ENCODE measurements around the gene LRRC72. TPM values are rescaled to one million over a fixed set of nuclear protein-coding genes. Genes with fewer than 3 reads are reported as not detected.
A peak's percentile ranks its signal among the peaks of the same experiment; 100 is the strongest.

Gene LRRC72
- polyA plus RNA-seq, 1 donor, result not detected

DNA sequence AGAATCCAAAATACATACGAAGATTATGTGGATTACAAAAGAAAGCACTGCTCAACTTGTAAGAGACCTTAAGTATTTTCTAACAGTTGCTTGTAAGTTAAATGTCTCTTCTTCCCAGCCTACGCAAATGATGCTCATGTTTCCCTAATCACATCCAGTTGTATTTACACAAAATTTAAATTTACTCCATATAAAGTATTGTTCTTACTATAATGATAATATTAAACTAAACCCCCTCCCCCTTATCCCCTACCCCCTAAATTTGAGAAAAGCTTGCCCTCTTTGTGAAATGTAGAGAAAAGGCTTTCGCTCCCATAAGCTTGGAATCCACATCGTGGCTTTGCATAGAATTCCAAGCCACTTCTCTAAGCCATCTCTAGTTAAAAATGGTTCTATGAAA is 89.5 kb downstream of the LRRC72 start:
- WGBS (ENCODE audit: insufficient coverage, low lambda C conversion rate), result 50% methylated on average over 2 of the region's 4 CpGs
- H3K36me3 ChIP-seq (ENCODE audit: control insufficient read depth, insufficient read depth, low read length), result peaks cover 47% of the 10 kb centered on the region
- no peak for DNase-seq

DNA sequence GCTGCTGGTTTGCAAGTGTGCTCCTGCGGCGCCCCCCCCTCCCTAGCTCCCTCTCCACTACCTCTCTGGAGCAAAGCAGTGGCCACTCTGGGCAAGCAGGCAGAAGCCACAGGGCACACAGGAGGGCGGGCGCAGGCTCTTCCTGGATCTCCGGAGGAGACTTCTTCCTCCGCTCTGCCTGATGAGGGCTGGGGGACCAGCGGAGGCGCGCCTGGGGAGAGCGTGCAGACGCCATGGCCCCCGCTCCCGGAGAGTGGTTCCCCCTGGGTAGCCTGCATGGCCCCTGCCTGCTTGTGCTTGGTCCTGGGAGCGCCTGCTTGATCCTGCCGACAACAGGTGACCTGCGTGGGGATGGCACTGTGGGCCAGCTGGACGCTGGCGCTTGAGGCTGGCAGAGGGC is 89.9 kb downstream of the LRRC72 start:
- Histone ChIP-seq H3K9me3 (ENCODE audit: control insufficient read depth, low read depth, low read length) (no peaks in the 10 kb centered on the region), H3K4me1 (ENCODE audit: control insufficient read depth, insufficient read depth, low read length) (peaks cover 2% of the 10 kb centered on the region), H3K27ac (ENCODE audit: low read length) (no peak overlapping the region), H3K27me3 (ENCODE audit: control insufficient read depth, insufficient read depth, low read length) (no peaks in the 10 kb centered on the region), H3K36me3 (ENCODE audit: control insufficient read depth, insufficient read depth, low read length) (peaks cover 49% of the 10 kb centered on the region), H3K4me3 (ENCODE audit: low read length) (no peak overlapping the region)
- 83% methylated on average over 1 of the region's 18 CpGs for WGBS (ENCODE audit: insufficient coverage, low lambda C conversion rate)
- DNase-seq, result no peak

More for the DNA sequence above, 89.5 kb downstream of the LRRC72 start:
- Histone ChIP-seq H3K27me3 (ENCODE audit: control insufficient read depth, insufficient read depth, low read length) (no peaks in the 10 kb centered on the region), H3K4me1 (ENCODE audit: control insufficient read depth, insufficient read depth, low read length) (peaks cover 6% of the 10 kb centered on the region), H3K27ac (ENCODE audit: low read length) (no peak overlapping the region), H3K9me3 (ENCODE audit: control insufficient read depth, low read depth, low read length) (no peaks in the 10 kb centered on the region), H3K4me3 (ENCODE audit: low read length) (no peak overlapping the region)

DNA sequence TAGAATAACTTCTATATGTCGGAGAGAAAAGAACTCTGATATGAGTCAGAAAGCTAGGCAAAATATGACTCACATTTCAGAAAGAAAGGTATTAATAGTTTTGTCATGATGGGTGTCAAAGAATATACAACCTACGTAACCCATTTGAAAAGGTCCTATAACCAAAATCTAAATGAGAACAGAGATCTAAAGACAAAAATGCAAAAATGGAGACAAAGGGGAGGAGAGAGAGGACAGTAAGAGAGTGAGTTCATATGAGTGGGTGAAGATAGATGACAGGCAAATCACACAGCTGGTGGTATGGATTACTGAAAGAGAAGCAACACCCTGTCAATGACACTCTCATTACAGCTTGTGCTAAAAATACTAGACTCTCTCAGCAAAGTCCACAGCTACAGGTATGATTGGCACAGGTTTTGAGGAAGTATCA is 93.4 kb downstream of the LRRC72 start:
- DNase-seq, result no peak
- 100% methylated on average over 1 of the region's 2 CpGs for WGBS (ENCODE audit: insufficient coverage, low lambda C conversion rate)
- Histone ChIP-seq H3K4me3 (ENCODE audit: low read length) (no peak overlapping the region), H3K27me3 (ENCODE audit: control insufficient read depth, insufficient read depth, low read length) (no peaks in the 10 kb centered on the region), H3K4me1 (ENCODE audit: control insufficient read depth, insufficient read depth, low read length) (no peaks in the 10 kb centered on the region), H3K36me3 (ENCODE audit: control insufficient read depth, insufficient read depth, low read length) (peaks cover 55% of the 10 kb centered on the region), H3K27ac (ENCODE audit: low read length) (no peak overlapping the region), H3K9me3 (ENCODE audit: control insufficient read depth, low read depth, low read length) (no peaks in the 10 kb centered on the region)

DNA sequence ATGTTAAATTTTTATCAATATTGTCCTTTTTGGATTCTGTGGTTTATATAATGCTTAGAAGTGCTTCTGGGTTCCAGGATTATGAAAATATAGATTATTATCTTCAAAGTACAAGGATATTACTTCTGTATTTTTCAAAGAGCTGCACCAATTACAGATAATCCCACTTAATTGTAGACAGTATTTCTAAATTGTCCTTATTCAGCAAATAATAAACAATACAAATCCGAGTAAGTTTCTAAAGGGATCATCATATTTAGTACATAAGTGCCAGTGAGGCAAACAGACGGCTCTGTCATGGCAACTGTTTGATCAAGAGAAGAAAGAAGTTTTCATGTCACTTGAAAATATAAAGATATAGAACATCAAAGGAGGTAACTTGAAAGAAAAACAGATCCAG is 99.8 kb downstream of the LRRC72 start:
- H3K4me3 ChIP-seq (ENCODE audit: low read length), result no peak overlapping the region
- H3K27ac ChIP-seq (ENCODE audit: low read length), result no peak overlapping the region
- 40% methylated on average over 1 of the region's 2 CpGs for WGBS (ENCODE audit: insufficient coverage, low lambda C conversion rate)
- H3K4me1 ChIP-seq (ENCODE audit: control insufficient read depth, insufficient read depth, low read length), result no peaks in the 10 kb centered on the region
- no peaks in the 10 kb centered on the region for H3K27me3 ChIP-seq (ENCODE audit: control insufficient read depth, insufficient read depth, low read length)
- no peaks in the 10 kb centered on the region for H3K9me3 ChIP-seq (ENCODE audit: control insufficient read depth, low read depth, low read length)
- DNase-seq, result no peak
- peaks cover 32% of the 10 kb centered on the region for H3K36me3 ChIP-seq (ENCODE audit: control insufficient read depth, insufficient read depth, low read length)

DNA sequence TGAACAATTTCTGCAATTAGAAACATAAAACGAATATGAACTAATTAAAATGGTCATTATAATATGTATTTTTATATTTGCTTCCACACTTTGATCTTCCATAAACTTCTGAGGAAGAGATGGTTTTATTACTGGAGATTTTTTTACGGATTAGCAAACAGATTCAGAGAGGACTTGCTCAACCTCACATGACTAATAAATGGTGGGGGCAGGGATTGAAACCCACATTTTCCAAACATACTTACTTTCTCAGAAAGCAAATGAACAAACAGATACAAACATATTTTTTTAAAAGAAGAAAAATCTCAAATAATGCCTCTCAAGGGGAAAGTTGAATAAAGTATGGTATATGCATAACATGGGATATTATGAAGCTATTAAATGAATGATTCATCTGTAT is 100.6 kb downstream of the LRRC72 start:
- Histone ChIP-seq H3K4me1 (ENCODE audit: control insufficient read depth, insufficient read depth, low read length) (no peaks in the 10 kb centered on the region), H3K9me3 (ENCODE audit: control insufficient read depth, low read depth, low read length) (no peaks in the 10 kb centered on the region), H3K27me3 (ENCODE audit: control insufficient read depth, insufficient read depth, low read length) (no peaks in the 10 kb centered on the region), H3K4me3 (ENCODE audit: low read length) (no peak overlapping the region), H3K36me3 (ENCODE audit: control insufficient read depth, insufficient read depth, low read length) (peaks cover 26% of the 10 kb centered on the region), H3K27ac (ENCODE audit: low read length) (no peak overlapping the region)
- DNase-seq, result peak in 1 of 2 donors; percentile 25
- 28% methylated on average over 2 of the region's 2 CpGs for WGBS (ENCODE audit: insufficient coverage, low lambda C conversion rate)

DNA sequence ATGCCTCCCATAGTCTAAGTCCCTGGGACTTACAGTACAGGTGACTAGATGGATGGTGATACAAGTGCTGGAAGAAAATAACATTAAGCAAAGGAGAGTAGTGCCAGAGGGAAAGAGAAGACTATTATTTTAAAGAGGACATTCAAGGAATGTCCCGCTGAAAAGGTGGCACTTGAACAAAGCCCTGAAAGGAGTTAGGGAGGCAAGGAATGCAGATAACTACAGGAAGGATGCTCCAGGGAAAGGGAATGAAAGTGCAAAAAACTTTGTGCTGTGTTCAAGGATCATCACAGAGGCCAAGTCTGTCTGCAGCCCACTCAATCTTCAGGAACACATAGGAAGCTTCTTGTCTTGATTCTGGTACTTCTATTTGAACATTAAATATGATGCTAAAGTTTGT is 104.0 kb downstream of the LRRC72 start:
- Histone ChIP-seq H3K36me3 (ENCODE audit: control insufficient read depth, insufficient read depth, low read length) (peaks cover 9% of the 10 kb centered on the region), H3K27ac (ENCODE audit: low read length) (no peak overlapping the region), H3K4me3 (ENCODE audit: low read length) (no peak overlapping the region), H3K9me3 (ENCODE audit: control insufficient read depth, low read depth, low read length) (no peaks in the 10 kb centered on the region), H3K27me3 (ENCODE audit: control insufficient read depth, insufficient read depth, low read length) (no peaks in the 10 kb centered on the region), H3K4me1 (ENCODE audit: control insufficient read depth, insufficient read depth, low read length) (peaks cover 5% of the 10 kb centered on the region)
- WGBS (ENCODE audit: insufficient coverage, low lambda C conversion rate), result 67% methylated on average over 1 of the region's 1 CpG
- no peak for DNase-seq

Other genes with a start within 250 kb of the LRRC72 start
- 1.8 TPM for gene CRPPA, start 105.3 kb upstream of the LRRC72 start, polyA plus RNA-seq
- 11.0 TPM for gene SOSTDC1, start 61.1 kb upstream of the LRRC72 start, polyA plus RNA-seq
- gene ANKMY2, start 118.9 kb downstream of the LRRC72 start, polyA plus RNA-seq, result 34.0 TPM
- 69.7 TPM for gene BZW2, start 119.4 kb downstream of the LRRC72 start, polyA plus RNA-seq
- 189 TPM for gene TSPAN13, start 226.9 kb downstream of the LRRC72 start, polyA plus RNA-seq

Measured in large intestine (tissue), 3 donors.